Epithelial cell of esophagus (primary cell): Measurements from ENCODE around the gene APOL2.
A peak's percentile ranks its signal among the peaks of the same experiment; 100 is the strongest.
"Not testable (repeated sequence)": the region's sequence is repeated elsewhere in the genome, so short reads cannot be mapped to it uniquely, and the experiment has no call there.

Source experiments
- DNase-seq: peaks from one replicate; pipeline ENCODE4 v3.0.0; 2010; ENCODE audit warnings: low read depth
- H3K4me3 ChIP-seq: 2 replicates; pipeline ENCODE4 v1.5.1; 2011; ENCODE audit warnings: mild to moderate bottlenecking, low read length, control low read depth
- TF ChIP-seq, protein P1 (sequence below): IDR thresholded peaks from 2 replicates; pipeline ENCODE4 v1.5.1; 2011; ENCODE audit warnings: low read depth, mild to moderate bottlenecking, low read length, control low read depth, inconsistent platforms; ENCODE audit not compliant: insufficient read depth; ENCODE audit errors: missing control alignments

Gene APOL2

DNA sequence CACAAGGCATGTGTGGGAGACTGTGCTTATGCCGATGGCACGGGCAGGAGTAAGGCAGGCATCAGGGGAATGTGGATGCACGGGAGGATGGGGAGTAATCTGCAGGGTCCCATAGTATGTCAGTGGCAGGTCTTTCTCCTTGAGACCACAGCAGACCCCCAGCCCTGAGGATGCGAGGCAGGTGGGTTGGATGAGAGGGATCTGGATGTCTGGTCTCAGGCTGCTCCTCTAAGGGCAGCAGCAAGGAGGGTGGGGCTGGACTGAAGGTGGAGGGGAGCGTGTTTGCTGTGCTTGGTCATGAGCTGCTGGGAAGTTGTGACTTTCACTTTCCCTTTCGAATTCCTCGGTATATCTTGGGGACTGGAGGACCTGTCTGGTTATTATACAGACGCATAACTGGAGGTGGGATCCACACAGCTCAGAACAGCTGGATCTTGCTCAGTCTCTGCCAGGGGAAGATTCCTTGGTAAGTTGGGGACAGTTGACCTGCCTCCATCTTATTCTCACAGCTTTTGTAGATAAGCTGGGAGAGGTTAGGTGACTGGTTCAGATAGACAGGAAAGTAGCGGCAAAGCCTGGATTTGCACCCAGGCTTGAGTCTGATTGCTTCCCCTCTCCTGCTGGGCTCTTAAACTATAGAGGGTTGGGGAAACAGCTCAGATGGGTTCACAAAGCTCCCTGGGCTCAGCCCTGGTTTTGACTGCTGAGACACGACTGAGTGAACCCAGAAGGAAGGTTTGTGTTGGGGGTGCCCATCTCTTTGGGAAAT, 13.6 kb upstream of the APOL2 start, which contains the start of gene APOL1:
APOL1 (plus strand) TSS at position 380 of the 769 bp plus-strand sequence. CDS start 1,823 bp downstream, outside the sequence.
- TF ChIP-seq, protein P1, sequence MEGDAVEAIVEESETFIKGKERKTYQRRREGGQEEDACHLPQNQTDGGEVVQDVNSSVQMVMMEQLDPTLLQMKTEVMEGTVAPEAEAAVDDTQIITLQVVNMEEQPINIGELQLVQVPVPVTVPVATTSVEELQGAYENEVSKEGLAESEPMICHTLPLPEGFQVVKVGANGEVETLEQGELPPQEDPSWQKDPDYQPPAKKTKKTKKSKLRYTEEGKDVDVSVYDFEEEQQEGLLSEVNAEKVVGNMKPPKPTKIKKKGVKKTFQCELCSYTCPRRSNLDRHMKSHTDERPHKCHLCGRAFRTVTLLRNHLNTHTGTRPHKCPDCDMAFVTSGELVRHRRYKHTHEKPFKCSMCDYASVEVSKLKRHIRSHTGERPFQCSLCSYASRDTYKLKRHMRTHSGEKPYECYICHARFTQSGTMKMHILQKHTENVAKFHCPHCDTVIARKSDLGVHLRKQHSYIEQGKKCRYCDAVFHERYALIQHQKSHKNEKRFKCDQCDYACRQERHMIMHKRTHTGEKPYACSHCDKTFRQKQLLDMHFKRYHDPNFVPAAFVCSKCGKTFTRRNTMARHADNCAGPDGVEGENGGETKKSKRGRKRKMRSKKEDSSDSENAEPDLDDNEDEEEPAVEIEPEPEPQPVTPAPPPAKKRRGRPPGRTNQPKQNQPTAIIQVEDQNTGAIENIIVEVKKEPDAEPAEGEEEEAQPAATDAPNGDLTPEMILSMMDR, result no peak
- peak within 1 kb of the TSS; percentile 10 for H3K4me3 ChIP-seq
- no peak for DNase-seq

DNA sequence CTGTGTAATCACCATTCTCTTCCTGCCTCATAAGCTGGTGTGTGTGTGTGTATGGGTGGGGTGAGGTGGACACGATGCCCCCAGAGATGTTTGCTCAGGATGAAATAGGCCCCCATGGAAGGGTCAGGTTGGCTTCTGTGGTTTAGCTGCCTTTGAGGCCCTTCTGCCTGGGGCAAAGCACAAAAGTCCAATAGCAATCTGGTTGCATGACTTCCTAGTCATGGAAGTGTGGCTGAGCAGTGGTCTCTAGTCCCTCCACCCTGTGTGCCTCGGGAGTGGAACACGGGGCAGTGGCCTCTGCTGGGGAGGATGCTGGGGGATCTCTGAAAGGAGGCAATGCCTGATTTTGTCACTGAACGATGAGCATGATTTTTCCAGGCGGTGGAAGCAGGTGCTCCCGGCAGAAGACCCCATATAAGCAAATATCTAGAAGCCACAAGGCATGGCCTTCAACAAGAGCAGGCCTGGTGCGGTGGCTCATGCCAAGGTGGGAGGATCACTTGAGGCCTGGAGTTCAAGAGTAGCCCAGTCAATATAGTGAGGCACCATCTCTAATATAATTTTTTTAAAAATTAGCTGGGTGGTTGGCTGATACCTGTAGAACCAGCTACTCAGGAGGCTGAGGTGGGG, 12.8 kb upstream of the APOL2 start:
- H3K4me3 ChIP-seq, DNase-seq: not testable (repeated sequence)

DNA sequence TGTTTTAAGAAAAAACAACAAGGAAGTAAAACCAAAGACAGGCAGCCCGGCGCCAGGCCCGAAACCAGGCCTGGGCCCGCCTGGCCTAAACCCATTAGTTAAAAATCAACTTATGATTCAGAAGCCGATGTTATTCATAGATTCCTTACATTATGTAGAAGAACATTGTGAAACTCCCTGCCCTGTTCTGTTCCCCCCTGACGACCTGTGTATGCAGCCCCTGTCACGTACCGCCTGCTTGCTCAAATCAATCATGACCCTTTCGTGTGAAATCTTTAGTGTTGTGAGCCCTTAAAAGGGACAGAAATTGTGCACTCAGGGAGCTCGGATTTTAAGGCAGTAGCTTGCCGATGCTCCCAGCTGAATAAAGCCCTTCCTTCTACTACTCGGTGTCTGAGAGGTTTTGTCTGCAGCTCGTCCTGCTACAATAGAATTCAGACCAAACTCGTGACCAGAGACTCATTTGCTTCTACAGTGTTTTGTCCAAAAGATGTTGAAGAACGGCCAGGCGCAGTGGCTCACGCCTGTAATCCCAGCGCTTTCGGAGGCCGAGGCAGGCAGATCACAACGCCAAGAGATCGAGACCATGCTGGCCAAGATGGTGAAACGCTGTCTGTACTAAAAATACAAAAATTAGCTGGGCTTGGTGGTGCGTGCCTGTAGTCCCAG, 11.1 kb upstream of the APOL2 start:
- peak; percentile 40 for DNase-seq
- not testable (repeated sequence) for H3K4me3 ChIP-seq

DNA sequence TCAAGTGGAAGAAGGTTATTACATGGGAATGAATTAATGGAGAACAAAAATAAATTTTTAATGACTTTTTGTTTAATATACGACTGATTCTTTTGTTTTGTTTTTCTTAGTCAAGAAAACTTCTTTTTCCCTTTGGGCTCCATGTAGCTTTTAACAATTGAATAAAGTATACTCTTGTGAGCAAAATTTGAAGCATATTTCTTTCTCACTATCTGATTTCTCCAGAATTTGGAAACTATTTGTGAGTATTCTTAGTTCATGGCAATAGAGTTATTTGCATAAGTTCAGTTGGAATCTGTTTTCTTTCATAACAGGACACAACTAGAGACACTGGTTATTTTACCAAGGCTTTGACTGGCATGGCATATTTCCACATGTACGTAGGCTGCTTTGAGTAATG, 9.8 kb upstream of the APOL2 start:
- TF ChIP-seq, protein P1, result no peak

DNA sequence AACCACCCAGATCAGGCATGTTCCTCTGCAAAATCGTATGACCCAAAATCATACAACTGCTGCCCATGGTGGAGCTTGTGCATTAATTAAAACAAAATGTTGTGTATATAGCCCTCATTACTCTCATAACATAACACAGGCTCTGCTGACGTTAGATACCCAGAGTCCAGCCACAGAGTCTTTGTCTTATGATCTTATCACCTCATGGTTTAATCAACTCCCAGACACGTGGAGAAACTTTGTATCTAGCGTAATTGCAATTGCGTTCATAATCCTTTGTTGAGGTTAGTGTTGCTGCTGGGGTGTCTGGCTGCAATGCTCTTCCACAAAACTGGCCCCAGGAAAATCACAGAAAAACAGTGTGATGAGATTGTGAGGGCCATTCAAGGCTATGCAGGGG, 8.6 kb upstream of the APOL2 start:
- TF ChIP-seq, protein P1, result no peak
- no peak overlapping the region for H3K4me3 ChIP-seq
- DNase-seq, result no peak

More for the DNA sequence above, 9.8 kb upstream of the APOL2 start:
- no peak overlapping the region for H3K4me3 ChIP-seq
- DNase-seq, result no peak

DNA sequence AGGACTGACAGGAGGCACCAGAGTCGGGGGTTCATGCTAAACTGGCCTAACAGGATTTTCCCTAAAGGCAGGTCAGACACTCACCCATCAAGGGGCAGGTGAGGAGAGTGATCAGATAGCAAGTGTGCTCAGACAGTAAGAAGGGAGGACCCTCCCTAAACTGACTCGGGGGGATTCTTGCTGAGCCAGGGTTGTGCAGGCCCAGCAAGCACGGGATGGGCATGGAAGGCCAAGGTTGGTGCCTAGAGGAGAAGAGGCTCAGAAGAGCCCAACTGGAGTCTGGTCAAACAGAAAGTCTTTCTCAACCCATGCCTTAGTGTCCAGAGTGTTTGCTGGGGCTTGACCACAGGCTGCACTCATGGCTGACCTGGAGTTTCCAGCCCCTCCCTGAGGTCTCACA, 7.4 kb upstream of the APOL2 start:
- TF ChIP-seq, protein P1, result no peak
- no peak for DNase-seq
- H3K4me3 ChIP-seq, result no peak overlapping the region

DNA sequence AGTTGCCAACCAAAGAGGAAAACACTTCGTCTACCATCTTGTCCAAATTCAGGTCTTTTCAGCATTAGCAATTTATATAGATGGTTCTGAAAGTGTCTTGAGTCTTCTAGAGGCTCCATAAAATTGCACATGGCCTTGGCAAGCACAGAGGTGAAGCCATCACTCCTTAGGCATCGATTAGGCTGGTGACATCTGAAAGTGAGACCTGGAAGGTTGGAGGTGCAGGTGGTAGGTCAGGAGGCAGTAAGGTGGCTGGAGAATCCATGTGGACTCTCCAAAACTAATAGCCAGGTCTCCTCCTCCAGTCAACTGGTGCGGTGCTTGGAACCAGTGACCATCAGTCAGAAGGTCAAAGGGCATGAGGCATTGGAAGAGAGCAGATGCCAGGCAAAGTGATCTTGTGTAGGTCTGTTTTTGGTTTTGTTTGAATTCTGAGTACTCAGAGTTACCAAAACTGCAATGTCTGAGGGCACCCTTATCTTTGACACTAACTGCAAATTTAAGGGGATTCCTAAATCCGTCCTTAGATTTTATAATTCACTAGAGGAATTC, 6.6 kb upstream of the APOL2 start:
- no peak for DNase-seq
- no peak overlapping the region for H3K4me3 ChIP-seq
- TF ChIP-seq, protein P1, result no peak
